ENCODE measurements around the gene FAM13B.

DNA sequence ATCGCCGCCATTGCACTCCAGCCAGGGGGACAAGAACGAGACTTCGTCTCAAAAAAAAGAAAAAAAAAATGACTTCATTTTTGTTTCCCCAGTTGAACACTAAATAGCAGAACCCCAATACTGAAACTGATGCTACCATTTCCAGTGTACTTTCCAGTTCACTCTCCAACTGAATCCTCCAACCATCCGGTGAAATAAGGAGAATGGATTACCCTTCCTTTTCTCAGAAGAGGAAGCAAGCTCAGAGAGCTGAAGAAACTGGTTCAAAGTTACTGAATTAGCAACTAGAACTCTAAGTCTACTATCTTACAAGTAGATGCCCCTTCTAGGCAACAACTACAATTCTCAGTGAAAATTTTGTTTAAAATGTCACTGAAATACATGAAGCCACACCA, 3.9 kb downstream of the FAM13B start:
- TF ChIP-seq, protein P1, sequence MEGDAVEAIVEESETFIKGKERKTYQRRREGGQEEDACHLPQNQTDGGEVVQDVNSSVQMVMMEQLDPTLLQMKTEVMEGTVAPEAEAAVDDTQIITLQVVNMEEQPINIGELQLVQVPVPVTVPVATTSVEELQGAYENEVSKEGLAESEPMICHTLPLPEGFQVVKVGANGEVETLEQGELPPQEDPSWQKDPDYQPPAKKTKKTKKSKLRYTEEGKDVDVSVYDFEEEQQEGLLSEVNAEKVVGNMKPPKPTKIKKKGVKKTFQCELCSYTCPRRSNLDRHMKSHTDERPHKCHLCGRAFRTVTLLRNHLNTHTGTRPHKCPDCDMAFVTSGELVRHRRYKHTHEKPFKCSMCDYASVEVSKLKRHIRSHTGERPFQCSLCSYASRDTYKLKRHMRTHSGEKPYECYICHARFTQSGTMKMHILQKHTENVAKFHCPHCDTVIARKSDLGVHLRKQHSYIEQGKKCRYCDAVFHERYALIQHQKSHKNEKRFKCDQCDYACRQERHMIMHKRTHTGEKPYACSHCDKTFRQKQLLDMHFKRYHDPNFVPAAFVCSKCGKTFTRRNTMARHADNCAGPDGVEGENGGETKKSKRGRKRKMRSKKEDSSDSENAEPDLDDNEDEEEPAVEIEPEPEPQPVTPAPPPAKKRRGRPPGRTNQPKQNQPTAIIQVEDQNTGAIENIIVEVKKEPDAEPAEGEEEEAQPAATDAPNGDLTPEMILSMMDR (IDR thresholded peaks at IDR 0.05 in 4 of 5, conservative IDR thresholded peaks at IDR 0.05 in 1 of 5): no peak
- no peak for TF ChIP-seq POLR2A (IDR thresholded peaks at IDR 0.05)
